Upper lobe of left lung (tissue), 4 donors: ENCODE results near the gene MCEMP1.

Source experiments
- CTCF ChIP-seq, 6 experiments: fragments of 450-650 bp in 4 of 6; fragments of 200-600 bp in 2 of 6; sonication (generic) in 2 of 6; IDR thresholded peaks; one replicate each; pipeline ENCODE4 v1.5.1; 2016 to 2019; ENCODE audit warnings: antibody characterized with exemption in 6 of 6
- EP300 ChIP-seq, 4 donors: sonication (generic); formaldehyde crosslinking; IDR thresholded peaks; one replicate each; pipeline ENCODE4 v1.5.1; 2017; ENCODE audit warnings: antibody characterized with exemption in 4 of 4, control low read depth in 2 of 4
- POLR2A ChIP-seq, 4 donors: fragments of 450-650 bp; IDR thresholded peaks; one replicate each; pipeline ENCODE4 v1.5.1; 2016 to 2017; ENCODE audit warnings: antibody characterized with exemption in 4 of 4, mild to moderate bottlenecking in 2 of 4
- POLR2AphosphoS5 ChIP-seq, 2 donors: sonication (generic); formaldehyde crosslinking; IDR thresholded peaks; one replicate each; pipeline ENCODE4 v1.5.1; 2017; ENCODE audit warnings: antibody characterized with exemption in 2 of 2

GRCh38 chr19:7725791-7726190 is 48.9 kb downstream of the MCEMP1 start:
- no peak for TF ChIP-seq CTCF (IDR thresholded peaks at IDR 0.05)
- no peak for TF ChIP-seq EP300 (IDR thresholded peaks at IDR 0.05)
- no peak for TF ChIP-seq POLR2AphosphoS5 (IDR thresholded peaks at IDR 0.05)
- no peak for TF ChIP-seq POLR2A (IDR thresholded peaks at IDR 0.05)
